ENCODE measurements around the gene PKLR.
"Not testable (repeated sequence)": the region's sequence is repeated elsewhere in the genome, so short reads cannot be mapped to it uniquely, and the experiment has no call there.

The PKLR gene

GRCh38 chr1:155291006-155291405 lies 10.2 kb downstream of the PKLR start:
- DNase-seq; in situ Hi-C loops (cut with MboI; ENCODE audit: low pct_unique_long_range_greater_than_20kb, low sequenced_read_pairs): not testable (repeated sequence)

DNA sequence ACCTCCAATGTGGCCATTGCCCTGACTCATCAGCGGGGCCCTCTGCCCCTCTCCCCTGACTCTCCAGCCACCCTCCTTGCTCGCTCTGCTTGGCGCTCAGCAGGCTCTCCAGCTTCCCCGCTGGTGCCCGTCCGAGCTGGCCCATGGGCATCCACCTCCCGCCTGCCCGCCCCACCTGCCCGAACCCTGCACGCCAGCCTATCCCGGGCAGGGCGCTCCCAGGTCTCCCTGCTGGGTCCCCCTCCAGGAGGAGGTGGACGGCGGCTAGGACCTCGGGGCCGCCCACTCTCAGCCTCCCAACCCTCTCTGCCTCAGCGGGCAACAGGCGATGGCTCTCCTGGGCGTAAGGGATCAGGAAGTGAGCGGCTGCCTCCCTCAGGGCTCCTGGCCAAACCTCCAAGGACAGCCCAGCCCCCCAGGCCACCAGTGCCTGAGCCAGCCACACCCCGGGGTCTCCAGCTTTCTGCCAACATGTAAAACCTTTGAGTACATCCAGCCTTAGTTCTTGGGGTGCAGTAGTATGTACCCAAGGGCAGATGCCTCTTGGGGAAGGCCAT lies 13.2 kb downstream of the PKLR start:
- in situ Hi-C loops (cut with MboI; ENCODE audit: low pct_unique_long_range_greater_than_20kb, low sequenced_read_pairs), result no loop called here
- DNase-seq, result no peak

- in situ Hi-C loops (cut with MboI; ENCODE audit: low pct_unique_long_range_greater_than_20kb, low sequenced_read_pairs), result no loop called here
- DNase-seq, result no peak
Measured at GRCh38 chr1:155286544-155286943, 14.7 kb downstream of the PKLR start.

GRCh38 chr1:155285631-155286044 lies 15.6 kb downstream of the PKLR start:
- DNase-seq, result no peak
- in situ Hi-C loops (cut with MboI; ENCODE audit: low pct_unique_long_range_greater_than_20kb, low sequenced_read_pairs), result no loop called here

DNA sequence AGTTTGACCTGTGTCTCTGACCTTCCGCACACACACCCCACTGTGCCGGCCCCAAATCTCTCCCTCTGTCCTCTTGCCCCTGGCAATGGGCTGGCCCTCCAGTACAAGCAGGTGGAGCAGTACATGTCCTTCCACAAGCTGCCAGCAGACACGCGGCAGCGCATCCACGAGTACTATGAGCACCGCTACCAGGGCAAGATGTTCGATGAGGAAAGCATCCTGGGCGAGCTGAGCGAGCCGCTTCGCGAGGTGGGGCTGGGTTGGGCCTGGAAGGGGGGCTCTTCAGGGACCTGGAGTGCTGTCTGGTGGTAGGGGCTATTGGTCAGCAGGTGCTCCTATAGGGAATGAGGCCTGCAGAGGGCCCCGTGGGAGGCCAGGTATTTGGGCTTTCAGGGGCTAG lies 16.2 kb downstream of the PKLR start:
- in situ Hi-C loops (cut with MboI; ENCODE audit: low pct_unique_long_range_greater_than_20kb, low sequenced_read_pairs), result no loop called here

DNA sequence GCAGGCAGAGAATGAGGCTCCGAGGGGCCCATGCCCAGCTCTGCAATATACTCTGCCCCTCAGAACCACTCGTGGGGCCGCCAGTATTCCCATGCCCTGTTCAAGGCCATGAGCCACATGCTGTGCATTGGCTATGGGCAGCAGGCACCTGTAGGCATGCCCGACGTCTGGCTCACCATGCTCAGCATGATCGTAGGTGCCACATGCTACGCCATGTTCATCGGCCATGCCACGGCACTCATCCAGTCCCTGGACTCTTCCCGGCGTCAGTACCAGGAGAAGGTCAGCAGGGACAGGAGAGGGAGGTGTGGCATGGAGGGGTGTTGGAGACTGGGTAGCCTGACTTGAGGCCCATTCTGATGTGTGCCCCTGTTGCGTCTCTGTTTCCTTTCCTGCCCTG lies 16.8 kb downstream of the PKLR start:
- no peak for DNase-seq
- in situ Hi-C loops (cut with MboI; ENCODE audit: low pct_unique_long_range_greater_than_20kb, low sequenced_read_pairs), result no loop called here

More for the DNA sequence above, 16.2 kb downstream of the PKLR start:
- DNase-seq, result no peak

GRCh38 chr1:155282488-155283091 lies 18.6 kb downstream of the PKLR start:
- in situ Hi-C loops (cut with MboI; ENCODE audit: low pct_unique_long_range_greater_than_20kb, low sequenced_read_pairs), result no loop called here
- no peak for DNase-seq

- DNase-seq, result no peak
- in situ Hi-C loops (cut with MboI; ENCODE audit: low pct_unique_long_range_greater_than_20kb, low sequenced_read_pairs), result no loop called here
Measured at GRCh38 chr1:155279268-155279667, 22.0 kb downstream of the PKLR start.

GRCh38 chr1:155278689-155279160 lies 22.5 kb downstream of the PKLR start:
- in situ Hi-C loops (cut with MboI; ENCODE audit: low pct_unique_long_range_greater_than_20kb, low sequenced_read_pairs), result no loop called here
- DNase-seq, result no peak

DNA sequence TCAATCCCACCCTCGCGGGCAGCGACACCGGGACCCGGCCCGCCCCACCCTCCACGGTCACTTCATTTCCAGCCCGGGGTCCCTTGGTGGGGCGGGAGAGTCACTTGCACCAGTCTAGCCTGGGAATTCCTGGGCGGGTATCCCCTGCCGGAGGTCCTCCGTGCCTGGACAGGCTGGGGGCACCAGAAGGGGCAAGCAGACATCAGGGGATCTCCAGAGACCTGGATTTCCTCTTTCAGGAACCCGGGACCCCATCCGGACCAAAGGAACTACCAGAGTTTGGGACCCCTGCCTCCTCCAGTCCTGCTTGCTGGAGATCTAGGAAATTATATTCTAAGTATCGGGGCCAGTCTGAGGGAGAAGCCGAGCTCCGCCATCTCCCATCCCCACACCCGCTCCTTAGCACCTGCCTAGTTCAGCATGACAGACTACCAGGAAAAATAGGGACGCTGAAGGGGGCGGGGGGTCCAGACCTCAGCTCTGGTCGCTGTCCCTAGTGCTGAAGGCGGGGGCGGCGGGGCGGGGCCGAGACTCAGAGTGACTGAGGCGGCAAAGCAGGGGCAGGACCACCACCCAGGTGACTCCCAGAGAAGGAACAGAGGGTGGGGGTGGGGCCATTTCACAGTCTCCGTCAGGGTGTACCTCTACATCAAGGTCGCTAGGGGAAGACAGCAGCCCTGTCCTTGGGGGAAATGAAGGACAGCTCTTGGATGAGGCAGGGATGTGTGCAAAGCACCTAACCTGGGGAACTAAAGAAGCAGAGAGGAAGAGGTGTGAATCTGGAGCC lies 23.1 kb downstream of the PKLR start:
- in situ Hi-C loops (cut with MboI; ENCODE audit: low pct_unique_long_range_greater_than_20kb, low sequenced_read_pairs), result no loop called here
- DNase-seq, result peak; percentile 67

DNA sequence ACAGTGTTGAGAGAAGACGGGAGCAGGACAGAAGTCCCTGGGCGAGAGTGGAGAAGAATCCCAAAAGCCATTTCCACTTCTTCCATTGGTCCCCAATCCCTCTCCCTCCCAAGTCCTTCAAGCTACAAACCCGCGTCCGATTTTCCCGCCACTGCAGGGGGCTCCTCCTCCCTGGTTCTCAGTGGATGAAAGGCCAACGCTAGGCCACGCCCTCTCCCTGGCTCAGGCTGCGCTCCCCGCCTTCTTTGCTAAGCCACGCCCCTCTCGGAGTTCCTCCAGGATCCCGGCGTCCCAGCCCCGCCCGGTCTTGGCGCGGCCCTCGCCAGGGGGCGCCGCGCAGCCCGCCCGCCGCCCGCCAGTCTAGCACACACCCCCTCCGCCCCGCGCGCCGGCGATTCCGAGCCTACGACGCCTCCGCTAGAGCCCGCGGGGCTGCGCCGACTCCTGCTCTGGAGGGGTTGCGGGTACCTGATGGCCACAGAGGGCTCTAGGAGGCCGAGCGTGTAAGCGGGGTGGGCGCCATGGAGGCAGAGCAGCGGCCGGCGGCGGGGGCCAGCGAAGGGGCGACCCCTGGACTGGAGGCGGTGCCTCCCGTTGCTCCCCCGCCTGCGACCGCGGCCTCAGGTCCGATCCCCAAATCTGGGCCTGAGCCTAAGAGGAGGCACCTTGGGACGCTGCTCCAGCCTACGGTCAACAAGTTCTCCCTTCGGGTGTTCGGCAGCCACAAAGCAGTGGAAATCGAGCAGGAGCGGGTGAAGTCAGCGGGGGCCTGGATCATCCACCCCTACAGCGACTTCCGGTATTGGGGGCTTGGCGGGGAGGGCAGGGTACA lies 24.0 kb downstream of the PKLR start, which contains the start of gene HCN3:
TSS of gene HCN3 (plus strand) at position 394 of the 832 bp plus-strand sequence. CDS start at position 522, 128 bp downstream.
- in situ Hi-C loops (cut with MboI; ENCODE audit: low pct_unique_long_range_greater_than_20kb, low sequenced_read_pairs), result no loop called here
- peak; percentile 97 for DNase-seq

DNA sequence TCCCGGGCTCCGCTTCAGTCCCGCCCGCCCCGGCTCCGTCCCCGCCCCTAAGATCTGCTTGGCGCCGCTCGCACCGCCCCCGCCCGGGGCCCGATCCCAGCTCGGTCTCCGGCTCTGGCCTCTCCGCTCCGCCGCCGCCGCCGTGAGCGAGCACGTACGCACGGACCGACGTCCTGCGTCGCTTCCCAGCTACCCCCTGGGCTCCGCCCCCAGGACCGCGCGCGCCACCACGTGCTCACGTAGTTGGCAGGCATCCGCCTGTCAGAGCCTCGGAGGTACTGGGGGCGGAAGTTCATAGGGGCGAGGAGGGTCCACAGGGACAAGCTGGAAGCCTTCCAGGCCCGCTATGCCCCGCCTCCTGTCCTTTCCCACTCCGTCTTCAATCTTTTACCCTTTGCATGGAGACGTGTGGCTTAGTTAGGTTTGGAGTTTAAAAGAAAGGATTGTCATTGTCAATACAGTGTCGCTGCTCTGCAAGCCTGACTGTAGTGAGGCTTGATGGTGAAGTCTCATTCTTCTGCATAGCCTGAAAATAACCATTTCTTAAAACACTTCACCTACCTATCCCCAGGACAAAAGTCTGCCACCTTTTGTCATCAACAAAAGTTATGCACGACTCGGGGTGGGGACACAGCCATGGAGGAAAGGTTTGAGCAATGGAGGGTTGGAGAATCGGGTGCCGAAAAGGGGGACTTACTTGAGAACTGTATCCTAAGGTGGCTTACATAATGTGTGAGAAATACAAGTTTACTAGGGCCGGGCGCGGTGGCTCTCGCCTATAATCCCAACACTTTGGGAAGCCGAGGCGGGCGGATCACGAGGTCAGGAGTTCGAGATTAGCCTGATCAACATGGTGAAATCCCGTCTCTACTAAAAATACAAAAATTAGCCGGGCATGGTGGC lies 27.6 kb downstream of the PKLR start, which contains the start of gene CLK2:
TSS of gene CLK2 (minus strand) at position 162 of the 903 bp plus-strand sequence. CDS start 2,527 bp downstream, outside the sequence.
- in situ Hi-C loops (cut with MboI; ENCODE audit: low pct_unique_long_range_greater_than_20kb, low sequenced_read_pairs), result no loop called here
- DNase-seq, result peak; percentile 97

DNA sequence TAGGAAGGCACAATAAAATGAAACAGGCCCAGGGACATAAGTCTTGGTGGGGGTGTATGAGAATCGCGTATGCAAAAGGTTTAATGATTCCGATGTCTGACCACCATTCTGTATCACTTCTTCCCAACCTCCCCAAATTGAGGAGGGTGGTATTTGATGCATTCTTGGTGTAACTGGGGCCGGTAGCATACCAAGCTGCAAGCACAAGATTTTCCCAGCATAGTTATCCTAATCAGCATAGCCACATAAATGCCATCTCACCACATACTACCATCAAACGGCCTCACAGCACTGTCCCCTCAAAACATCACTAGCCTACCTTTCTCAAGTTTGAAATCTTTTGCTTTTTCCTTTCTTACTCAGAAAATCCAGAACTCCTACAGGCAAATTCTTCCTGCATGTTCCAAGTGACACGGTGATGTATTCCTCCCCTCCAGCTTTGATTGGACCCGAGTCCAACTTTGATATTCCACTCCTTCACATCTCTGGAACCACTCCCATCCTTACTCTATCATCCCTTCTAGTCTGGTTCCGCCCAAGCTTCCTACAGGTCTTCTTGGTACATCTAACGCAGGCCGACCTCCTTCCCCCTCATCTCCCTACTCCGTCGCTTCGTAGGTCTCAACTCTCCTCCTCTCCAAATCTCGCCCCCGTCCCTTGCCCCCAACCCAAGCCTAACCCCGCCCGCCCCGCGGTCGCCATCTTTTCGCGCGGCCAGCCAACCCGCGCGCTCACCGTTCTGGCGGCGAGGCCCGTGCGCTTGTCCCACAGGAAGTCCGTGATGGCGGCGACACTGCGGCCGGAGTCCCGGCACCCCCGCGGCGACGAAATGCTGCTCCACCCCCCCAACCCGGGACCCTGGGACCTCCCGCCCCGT lies 28.5 kb downstream of the PKLR start:
- in situ Hi-C loops (cut with MboI; ENCODE audit: low pct_unique_long_range_greater_than_20kb, low sequenced_read_pairs), result no loop called here

GRCh38 chr1:155269381-155269780 lies 31.9 kb downstream of the PKLR start:
- in situ Hi-C loops (cut with MboI; ENCODE audit: low pct_unique_long_range_greater_than_20kb, low sequenced_read_pairs), result no loop called here
- DNase-seq, result no peak

More for the DNA sequence above, 28.5 kb downstream of the PKLR start:
- peak; percentile 39 for DNase-seq

GRCh38 chr1:155268630-155269029 lies 32.6 kb downstream of the PKLR start:
- in situ Hi-C loops (cut with MboI; ENCODE audit: low pct_unique_long_range_greater_than_20kb, low sequenced_read_pairs), result no loop called here
- DNase-seq, result no peak

DNA sequence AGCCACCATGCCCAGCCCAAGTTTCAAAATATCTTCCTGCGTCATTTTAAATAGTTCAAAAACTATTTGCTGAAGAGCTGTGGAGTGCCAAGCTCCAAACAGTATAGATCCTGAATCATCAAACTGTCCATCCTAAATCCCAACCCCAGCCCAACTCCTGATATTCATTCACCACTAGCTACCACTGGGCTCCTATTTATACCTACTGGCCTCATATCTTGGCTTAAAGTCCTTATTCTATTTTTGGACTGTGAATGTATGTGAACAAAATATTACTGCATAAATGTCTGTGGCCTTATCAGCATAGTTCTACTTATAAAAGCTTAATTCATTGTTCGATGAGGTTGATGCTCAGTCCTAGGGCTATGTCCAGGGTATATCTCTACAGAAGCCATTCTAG lies 33.9 kb downstream of the PKLR start:
- in situ Hi-C loops (cut with MboI; ENCODE audit: low pct_unique_long_range_greater_than_20kb, low sequenced_read_pairs), result no loop called here
- no peak for DNase-seq

- in situ Hi-C loops (cut with MboI; ENCODE audit: low pct_unique_long_range_greater_than_20kb, low sequenced_read_pairs), result no loop called here
- DNase-seq, result no peak
Measured at GRCh38 chr1:155266553-155266952, 34.7 kb downstream of the PKLR start.
